ENCODE data around the gene IGF2BP2. TPM values are rescaled to one million over a fixed set of nuclear protein-coding genes. Genes with fewer than 3 reads are reported as not detected.

Gene IGF2BP2
- total RNA-seq, 1 donor from 2014 or later = 201 TPM

DNA sequence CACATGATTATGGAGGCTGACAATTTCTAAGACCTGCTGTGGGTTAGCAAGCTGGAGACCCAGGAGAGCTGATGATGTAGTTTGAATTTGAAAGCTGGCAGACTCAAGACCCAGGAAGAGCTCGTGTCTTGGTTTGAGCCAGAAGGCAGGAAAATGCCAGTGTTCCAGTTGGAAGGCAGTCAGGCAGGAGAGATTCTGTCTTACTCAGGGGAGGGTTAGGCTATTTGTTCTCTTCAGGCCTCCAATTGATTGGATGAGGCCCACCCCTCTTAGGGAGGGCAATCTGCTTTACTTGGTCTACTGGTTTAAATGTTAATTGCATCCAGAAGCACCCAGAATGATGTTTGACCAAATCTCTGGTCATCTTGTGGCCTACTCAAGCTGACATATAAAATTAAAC lies 40.4 kb upstream of the IGF2BP2 start:
- peaks cover 5% of the 10 kb centered on the region for H3K9me3 Mint-ChIP-seq
- TF ChIP-seq CTCF (IDR thresholded peaks at IDR 0.05; ENCODE audit: unreplicated experiment) = no peak
- H3K4me1 Mint-ChIP-seq = no peaks in the 10 kb centered on the region
- no peak overlapping the region for H3K4me3 Mint-ChIP-seq
- no peaks in the 10 kb centered on the region for H3K27me3 Mint-ChIP-seq (ENCODE audit: low read depth)
- no peaks in the 10 kb centered on the region for H3K36me3 Mint-ChIP-seq
- no peak for DNase-seq (ENCODE audit: low spot score in 2 of 2, unreplicated experiment in 2 of 2)
- no peak overlapping the region for H3K27ac Mint-ChIP-seq

GRCh38 chr3:185864767-185865166 lies 39.9 kb upstream of the IGF2BP2 start:
- no peak for TF ChIP-seq CTCF (IDR thresholded peaks at IDR 0.05; ENCODE audit: unreplicated experiment)
- Mint-ChIP-seq H3K36me3 (no peaks in the 10 kb centered on the region), H3K27ac (no peak overlapping the region), H3K4me1 (no peaks in the 10 kb centered on the region), H3K4me3 (no peak overlapping the region), H3K27me3 (ENCODE audit: low read depth) (no peaks in the 10 kb centered on the region), H3K9me3 (peaks cover 5% of the 10 kb centered on the region)
- no peak for DNase-seq (ENCODE audit: low spot score in 2 of 2, unreplicated experiment in 2 of 2)

- H3K4me3 Mint-ChIP-seq = no peak overlapping the region
- no peaks in the 10 kb centered on the region for H3K36me3 Mint-ChIP-seq
- no peaks in the 10 kb centered on the region for H3K4me1 Mint-ChIP-seq
- no peak for TF ChIP-seq CTCF (IDR thresholded peaks at IDR 0.05; ENCODE audit: unreplicated experiment)
- H3K27ac Mint-ChIP-seq = no peak overlapping the region
- no peak for DNase-seq (ENCODE audit: low spot score in 2 of 2, unreplicated experiment in 2 of 2)
- H3K27me3 Mint-ChIP-seq (ENCODE audit: low read depth) = no peaks in the 10 kb centered on the region
- H3K9me3 Mint-ChIP-seq = no peaks in the 10 kb centered on the region
Observed at GRCh38 chr3:185862920-185863319, 38.1 kb upstream of the IGF2BP2 start.

- no peaks in the 10 kb centered on the region for H3K27me3 Mint-ChIP-seq (ENCODE audit: low read depth)
- DNase-seq (ENCODE audit: low spot score in 2 of 2, unreplicated experiment in 2 of 2) = no peak
- TF ChIP-seq CTCF (IDR thresholded peaks at IDR 0.05; ENCODE audit: unreplicated experiment) = no peak
- H3K9me3 Mint-ChIP-seq = peaks cover 14% of the 10 kb centered on the region
- H3K27ac Mint-ChIP-seq = no peak overlapping the region
- H3K4me1 Mint-ChIP-seq = no peaks in the 10 kb centered on the region
- H3K36me3 Mint-ChIP-seq = peaks cover 2% of the 10 kb centered on the region
- no peak overlapping the region for H3K4me3 Mint-ChIP-seq
Observed at GRCh38 chr3:185859294-185859972, 34.6 kb upstream of the IGF2BP2 start.

DNA sequence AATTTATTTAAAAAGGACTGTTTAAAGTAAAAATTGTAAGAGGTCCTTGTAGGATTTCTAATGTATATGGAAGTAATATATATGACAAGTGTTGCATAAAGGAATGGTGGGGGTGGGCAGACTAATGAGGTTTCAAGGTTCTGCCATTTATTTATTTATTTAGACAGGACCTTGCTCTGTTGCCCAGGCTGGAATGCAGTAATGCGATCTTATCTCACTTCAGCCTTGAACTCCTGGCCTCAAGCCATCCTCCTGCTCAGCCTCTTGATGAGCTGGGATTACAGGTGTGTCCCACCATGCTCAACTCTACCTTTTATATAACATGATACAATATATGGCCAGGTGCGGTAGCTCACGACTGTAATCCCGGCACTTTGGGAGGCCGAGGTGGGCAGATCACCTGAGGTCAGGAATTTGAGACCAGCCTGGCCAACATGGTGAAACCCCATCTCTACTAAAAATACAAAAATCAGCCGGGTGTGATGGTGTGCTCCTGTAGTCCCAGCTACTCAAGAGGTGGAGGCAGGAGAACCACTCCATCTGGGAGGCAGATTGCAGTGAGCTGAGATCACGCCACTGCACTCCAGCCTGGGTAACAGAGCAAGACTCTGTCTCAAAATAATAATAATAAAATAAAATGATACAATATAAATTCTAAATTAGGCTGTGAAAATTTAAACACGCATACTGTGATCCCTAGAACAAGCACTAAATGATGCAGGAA lies 33.8 kb upstream of the IGF2BP2 start:
- Mint-ChIP-seq H3K4me3 (no peak overlapping the region), H3K27ac (no peak overlapping the region), H3K36me3 (peaks cover 2% of the 10 kb centered on the region), H3K9me3 (peaks cover 14% of the 10 kb centered on the region), H3K27me3 (ENCODE audit: low read depth) (no peaks in the 10 kb centered on the region), H3K4me1 (no peaks in the 10 kb centered on the region)
- DNase-seq (ENCODE audit: low spot score in 2 of 2, unreplicated experiment in 2 of 2) = no peak
- no peak for TF ChIP-seq CTCF (IDR thresholded peaks at IDR 0.05; ENCODE audit: unreplicated experiment)

All from mesothelial cell of epicardium (in vitro differentiated cells).